ENCODE data around the gene SPARCL1. TPM values are rescaled to one million over a fixed set of nuclear protein-coding genes. Genes with fewer than 3 reads are reported as not detected.

The SPARCL1 gene
- total RNA-seq, 2 donors from 2014 or later, result 18.4 to 84.0 TPM

DNA sequence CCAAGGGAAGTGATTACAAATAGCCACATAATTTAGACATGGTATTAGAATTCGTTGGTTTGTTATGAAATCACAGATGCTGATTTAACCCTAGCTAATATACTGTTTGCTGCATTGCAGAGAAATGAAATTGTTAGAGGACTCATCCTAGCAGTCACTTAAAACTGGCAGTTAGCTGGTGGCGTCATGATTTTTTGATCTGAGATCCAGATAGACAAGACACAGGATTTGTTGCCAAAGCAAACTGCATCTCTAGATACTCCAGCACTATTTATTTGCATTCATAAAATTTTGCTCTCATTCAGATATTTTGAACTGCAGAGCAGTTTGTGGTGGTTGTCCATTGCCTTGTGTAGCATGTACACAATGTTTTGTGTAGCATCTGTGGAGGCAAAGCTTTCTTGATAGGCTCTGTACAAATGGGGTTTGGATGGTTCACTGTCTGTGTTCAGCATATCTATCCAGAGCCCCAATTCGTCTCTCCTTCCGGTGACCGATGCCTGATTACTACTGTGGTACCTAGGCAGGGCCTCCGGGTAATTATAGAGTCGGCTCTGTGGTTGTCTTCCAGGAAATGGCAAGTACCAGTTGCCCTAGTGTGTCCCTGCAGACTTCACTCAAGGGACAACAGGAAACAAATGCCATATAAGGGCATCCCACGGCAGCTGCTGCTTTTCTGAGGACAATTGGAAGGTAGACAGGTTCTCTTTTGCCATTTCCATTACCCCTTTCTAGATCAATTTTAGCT, 30.1 kb upstream of the SPARCL1 start:
- no peaks in the 10 kb centered on the region for H3K4me1 ChIP-seq
- H3K9ac ChIP-seq (ENCODE audit: low read depth in 2 of 2, low read length in 2 of 2), result no peak overlapping the region
- H3K27ac ChIP-seq, result no peak overlapping the region
- no peak overlapping the region for H3K4me3 ChIP-seq
- no peak for DNase-seq
- TF ChIP-seq, protein P1, sequence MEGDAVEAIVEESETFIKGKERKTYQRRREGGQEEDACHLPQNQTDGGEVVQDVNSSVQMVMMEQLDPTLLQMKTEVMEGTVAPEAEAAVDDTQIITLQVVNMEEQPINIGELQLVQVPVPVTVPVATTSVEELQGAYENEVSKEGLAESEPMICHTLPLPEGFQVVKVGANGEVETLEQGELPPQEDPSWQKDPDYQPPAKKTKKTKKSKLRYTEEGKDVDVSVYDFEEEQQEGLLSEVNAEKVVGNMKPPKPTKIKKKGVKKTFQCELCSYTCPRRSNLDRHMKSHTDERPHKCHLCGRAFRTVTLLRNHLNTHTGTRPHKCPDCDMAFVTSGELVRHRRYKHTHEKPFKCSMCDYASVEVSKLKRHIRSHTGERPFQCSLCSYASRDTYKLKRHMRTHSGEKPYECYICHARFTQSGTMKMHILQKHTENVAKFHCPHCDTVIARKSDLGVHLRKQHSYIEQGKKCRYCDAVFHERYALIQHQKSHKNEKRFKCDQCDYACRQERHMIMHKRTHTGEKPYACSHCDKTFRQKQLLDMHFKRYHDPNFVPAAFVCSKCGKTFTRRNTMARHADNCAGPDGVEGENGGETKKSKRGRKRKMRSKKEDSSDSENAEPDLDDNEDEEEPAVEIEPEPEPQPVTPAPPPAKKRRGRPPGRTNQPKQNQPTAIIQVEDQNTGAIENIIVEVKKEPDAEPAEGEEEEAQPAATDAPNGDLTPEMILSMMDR (IDR thresholded peaks at IDR 0.05), result no peak
- H3K36me3 ChIP-seq, result no peaks in the 10 kb centered on the region
- intact Hi-C loops (cut with DNase I), result no loop called here
- H3K27me3 ChIP-seq, result no peaks in the 10 kb centered on the region
- H3K9me3 ChIP-seq, result no peaks in the 10 kb centered on the region

DNA sequence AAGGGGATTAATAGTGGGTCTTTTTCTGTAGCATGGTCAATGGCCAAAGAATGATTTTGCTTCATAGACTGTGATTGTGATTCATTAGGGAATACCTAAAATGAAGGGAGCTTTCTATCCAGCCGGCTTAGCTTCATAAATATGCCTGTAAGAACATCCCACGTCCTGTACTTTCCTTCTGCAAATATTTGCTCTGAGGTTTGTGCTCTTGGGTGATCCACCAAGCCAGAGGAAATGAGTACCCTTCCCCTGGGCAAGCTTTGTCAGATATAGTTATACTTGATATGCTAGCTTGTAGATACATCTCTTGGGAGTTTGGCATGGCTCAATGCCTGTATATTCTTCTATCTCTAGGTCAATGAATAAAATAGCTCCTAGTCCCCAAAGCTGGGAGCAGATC, 28.2 kb upstream of the SPARCL1 start:
- H3K9me3 ChIP-seq, result no peaks in the 10 kb centered on the region
- TF ChIP-seq, protein P1 (IDR thresholded peaks at IDR 0.05), result no peak
- no peak overlapping the region for H3K4me3 ChIP-seq
- H3K36me3 ChIP-seq, result no peaks in the 10 kb centered on the region
- H3K9ac ChIP-seq (ENCODE audit: low read depth in 2 of 2, low read length in 2 of 2), result no peak overlapping the region
- no peak for DNase-seq
- intact Hi-C loops (cut with DNase I), result no loop called here
- H3K27me3 ChIP-seq, result no peaks in the 10 kb centered on the region
- no peak overlapping the region for H3K27ac ChIP-seq
- no peaks in the 10 kb centered on the region for H3K4me1 ChIP-seq

DNA sequence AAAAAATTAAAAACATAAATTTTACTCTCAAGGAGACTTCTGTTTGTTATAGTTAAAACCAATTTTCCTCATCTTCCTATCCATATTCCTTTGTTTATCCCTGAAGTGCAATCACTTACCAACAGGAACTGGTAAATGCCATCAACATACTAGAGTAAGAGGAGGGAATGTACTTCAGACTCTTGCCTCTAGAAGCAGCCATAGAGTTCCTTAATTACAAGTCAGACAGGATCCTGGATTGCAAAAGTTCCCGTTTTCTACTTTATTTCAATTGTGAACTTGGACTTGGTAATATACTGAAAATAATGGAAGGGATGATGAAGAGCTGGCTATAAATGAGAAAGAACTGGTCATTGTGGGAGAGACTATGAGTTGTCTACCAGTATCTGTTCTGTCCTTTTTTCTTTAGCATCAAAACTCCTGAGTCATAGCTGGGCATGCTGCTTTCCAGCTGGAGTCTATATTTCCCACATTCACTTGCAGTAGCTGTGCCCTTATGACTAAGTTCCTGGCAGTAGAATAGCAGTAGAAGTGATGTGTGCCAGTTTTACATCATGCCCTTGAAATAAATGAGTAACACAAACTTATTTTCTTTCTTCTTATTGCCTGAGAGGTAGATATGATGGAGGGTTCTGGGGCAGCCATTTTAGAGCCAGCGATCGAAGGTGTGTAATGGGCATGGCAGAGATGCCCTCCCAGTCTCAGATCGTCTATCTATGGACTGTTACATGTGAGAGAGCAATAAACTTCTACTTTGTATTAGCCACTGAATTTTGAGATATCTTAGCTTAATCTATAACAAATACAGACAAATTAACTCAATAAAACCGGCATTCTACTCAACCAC, 26.8 kb upstream of the SPARCL1 start:
- no peaks in the 10 kb centered on the region for H3K9me3 ChIP-seq
- no peak for DNase-seq
- no peak overlapping the region for H3K27ac ChIP-seq
- intact Hi-C loops (cut with DNase I), result no loop called here
- H3K36me3 ChIP-seq, result no peaks in the 10 kb centered on the region
- H3K4me1 ChIP-seq, result no peaks in the 10 kb centered on the region
- no peaks in the 10 kb centered on the region for H3K27me3 ChIP-seq
- H3K9ac ChIP-seq (ENCODE audit: low read depth in 2 of 2, low read length in 2 of 2), result no peak overlapping the region
- H3K4me3 ChIP-seq, result no peak overlapping the region
- TF ChIP-seq, protein P1 (IDR thresholded peaks at IDR 0.05), result no peak

DNA sequence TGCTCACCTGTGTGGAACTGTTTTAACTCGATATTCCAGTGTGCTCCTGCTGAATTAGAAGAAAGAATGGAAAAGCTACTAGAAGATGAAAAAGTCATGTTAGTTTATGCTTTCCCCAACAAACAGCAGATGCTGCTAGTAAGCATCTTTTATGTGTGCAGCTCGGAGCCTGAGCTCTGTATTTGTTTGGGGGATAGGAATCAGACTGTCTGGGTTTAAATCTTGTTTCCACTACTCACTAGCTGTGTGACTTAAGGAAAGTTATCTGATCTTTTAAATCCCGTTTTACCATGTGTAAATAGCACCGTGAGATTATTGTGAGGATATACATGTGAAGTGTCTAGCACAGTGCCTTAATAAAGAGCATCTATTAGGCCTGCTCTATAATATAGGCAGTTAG, 24.0 kb upstream of the SPARCL1 start:
- Histone ChIP-seq H3K36me3 (no peaks in the 10 kb centered on the region), H3K9me3 (no peaks in the 10 kb centered on the region), H3K27me3 (no peaks in the 10 kb centered on the region), H3K4me3 (no peak overlapping the region), H3K27ac (no peak overlapping the region), H3K9ac (ENCODE audit: low read depth in 2 of 2, low read length in 2 of 2) (no peak overlapping the region), H3K4me1 (no peaks in the 10 kb centered on the region)
- TF ChIP-seq, protein P1 (IDR thresholded peaks at IDR 0.05), result no peak
- intact Hi-C loops (cut with DNase I), result no loop called here
- no peak for DNase-seq

DNA sequence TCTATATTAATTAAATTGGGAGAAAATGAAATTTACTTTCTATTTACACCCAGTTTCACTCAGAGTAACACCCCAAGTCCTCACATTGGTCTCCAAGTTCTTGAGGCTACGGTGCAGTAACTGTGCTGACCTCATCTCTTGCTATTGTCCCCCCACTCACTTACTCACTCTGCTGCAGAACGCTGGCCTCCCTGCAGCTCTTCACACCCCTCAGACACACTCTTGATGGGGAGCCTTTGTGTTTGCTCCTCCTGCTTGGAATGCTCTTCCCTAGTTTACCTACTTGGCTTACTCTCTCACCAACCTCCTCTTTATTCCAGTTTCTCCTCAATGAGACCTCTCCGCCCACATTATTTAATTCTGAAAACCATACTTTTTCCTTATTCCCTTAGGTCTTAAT, 22.2 kb upstream of the SPARCL1 start:
- H3K27ac ChIP-seq, result no peak overlapping the region
- no peaks in the 10 kb centered on the region for H3K4me1 ChIP-seq
- no peak for DNase-seq
- no peak overlapping the region for H3K4me3 ChIP-seq
- H3K36me3 ChIP-seq, result no peaks in the 10 kb centered on the region
- TF ChIP-seq, protein P1 (IDR thresholded peaks at IDR 0.05), result no peak
- no peaks in the 10 kb centered on the region for H3K27me3 ChIP-seq
- intact Hi-C loops (cut with DNase I), result no loop called here
- no peak overlapping the region for H3K9ac ChIP-seq (ENCODE audit: low read depth in 2 of 2, low read length in 2 of 2)
- H3K9me3 ChIP-seq, result no peaks in the 10 kb centered on the region

All from colonic mucosa (tissue), 4 donors.